Activated naive CD8-positive, alpha-beta T cell treated with anti-CD3 and anti-CD28 coated beads, Interleukin-2, amount 10 ng/mL, durations not matched to agents 7 days and 5 days (primary cell): ENCODE results near the gene PWWP2A. TPM values are rescaled to one million over a fixed set of nuclear protein-coding genes. Genes with fewer than 3 reads are reported as not detected.

Source experiments
- ATAC-seq: fragments of 150-1000 bp; cut with Tn5 transposase; one replicate; pipeline ENCODE4 v1.10.0; 2021; ENCODE audit warnings: low read depth, moderate library complexity
- POLR2A ChIA-PET: fragments of 350-600 bp; sonication (Branson Sonifier 250); formaldehyde crosslinking; loops from one replicate; lab custom pipeline; 2021; ENCODE audit warnings: antibody characterized with exemption; lab: Charles Lee
- DNase-seq: peaks from one replicate; pipeline ENCODE4 v3.0.0; 2021
- H3K27ac Mint-ChIP-seq: one replicate; pipeline ENCODE4 v1.8.0; 2022; ENCODE audit warnings: mild to moderate bottlenecking, mixed read lengths
- H3K27me3 Mint-ChIP-seq: one replicate; pipeline ENCODE4 v1.8.0; 2022; ENCODE audit warnings: mild to moderate bottlenecking, moderate library complexity, mixed read lengths
- H3K36me3 Mint-ChIP-seq: one replicate; pipeline ENCODE4 v1.8.0; 2021; ENCODE audit warnings: mild to moderate bottlenecking, mixed read lengths
- H3K4me1 Mint-ChIP-seq: one replicate; pipeline ENCODE4 v1.8.0; 2021; ENCODE audit warnings: mixed read lengths
- H3K4me3 Mint-ChIP-seq: one replicate; pipeline ENCODE4 v1.8.0; 2022; ENCODE audit warnings: mild to moderate bottlenecking, moderate library complexity, mixed read lengths
- H3K9me3 Mint-ChIP-seq: one replicate; pipeline ENCODE4 v1.8.0; 2021; ENCODE audit warnings: mixed read lengths
- total RNA-seq, 2 experiments: library from RNA; stranded (reverse); gene quantifications; one replicate each; pipeline ENCODE4 v1.2.3, GENCODE V29; 2021

PWWP2A gene
- total RNA-seq, 2 experiments from 2014 or later: 26.2 to 27.8 TPM

GRCh38 chr5:160054047-160054446 lies 65.2 kb downstream of the PWWP2A start:
- DNase-seq: no peak
- Mint-ChIP-seq H3K4me1 (no peaks in the 10 kb centered on the region), H3K27ac (no peak overlapping the region), H3K9me3 (no peaks in the 10 kb centered on the region), H3K27me3 (no peaks in the 10 kb centered on the region), H3K36me3 (peaks cover 52% of the 10 kb centered on the region), H3K4me3 (no peak overlapping the region)
- ATAC-seq: no peak
- POLR2A ChIA-PET: no interaction called here

- H3K4me1 Mint-ChIP-seq: no peaks in the 10 kb centered on the region
- no peak overlapping the region for H3K27ac Mint-ChIP-seq
- no peak overlapping the region for H3K4me3 Mint-ChIP-seq
- POLR2A ChIA-PET: no interaction called here
- H3K27me3 Mint-ChIP-seq: no peaks in the 10 kb centered on the region
- DNase-seq: no peak
- H3K36me3 Mint-ChIP-seq: peaks cover 28% of the 10 kb centered on the region
- H3K9me3 Mint-ChIP-seq: no peaks in the 10 kb centered on the region
- no peak for ATAC-seq
These were observed 70.2 kb downstream of the PWWP2A start for GRCh38 chr5:160049099-160049498.

GRCh38 chr5:160048131-160048530 lies 71.1 kb downstream of the PWWP2A start:
- Mint-ChIP-seq H3K27ac (no peak overlapping the region), H3K36me3 (peaks cover 22% of the 10 kb centered on the region), H3K27me3 (no peaks in the 10 kb centered on the region), H3K4me1 (no peaks in the 10 kb centered on the region), H3K4me3 (no peak overlapping the region), H3K9me3 (no peaks in the 10 kb centered on the region)
- ATAC-seq: no peak
- POLR2A ChIA-PET: no interaction called here
- no peak for DNase-seq

- ATAC-seq (no peak), DNase-seq (no peak)
- no peaks in the 10 kb centered on the region for H3K9me3 Mint-ChIP-seq
- H3K36me3 Mint-ChIP-seq: peaks cover 20% of the 10 kb centered on the region
- H3K4me3 Mint-ChIP-seq: no peak overlapping the region
- no peaks in the 10 kb centered on the region for H3K27me3 Mint-ChIP-seq
- no peaks in the 10 kb centered on the region for H3K4me1 Mint-ChIP-seq
- no peak overlapping the region for H3K27ac Mint-ChIP-seq
- POLR2A ChIA-PET: no interaction called here
These were observed 71.8 kb downstream of the PWWP2A start for GRCh38 chr5:160047423-160047822.

- Mint-ChIP-seq H3K4me3 (no peak overlapping the region), H3K36me3 (peaks cover 16% of the 10 kb centered on the region), H3K4me1 (no peaks in the 10 kb centered on the region), H3K27ac (no peak overlapping the region), H3K9me3 (no peaks in the 10 kb centered on the region), H3K27me3 (no peaks in the 10 kb centered on the region)
- DNase-seq (no peak), ATAC-seq (no peak)
- POLR2A ChIA-PET: no interaction called here
These were observed 74.3 kb downstream of the PWWP2A start for GRCh38 chr5:160044967-160045366.

GRCh38 chr5:160044391-160044804 lies 74.9 kb downstream of the PWWP2A start:
- no peaks in the 10 kb centered on the region for H3K4me1 Mint-ChIP-seq
- no peaks in the 10 kb centered on the region for H3K9me3 Mint-ChIP-seq
- ATAC-seq (no peak), DNase-seq (no peak)
- H3K27ac Mint-ChIP-seq: no peak overlapping the region
- no peak overlapping the region for H3K4me3 Mint-ChIP-seq
- POLR2A ChIA-PET: no interaction called here
- H3K27me3 Mint-ChIP-seq: no peaks in the 10 kb centered on the region
- H3K36me3 Mint-ChIP-seq: peaks cover 16% of the 10 kb centered on the region

- no peak for ATAC-seq
These were observed 76.6 kb downstream of the PWWP2A start for GRCh38 chr5:160042671-160043070.

More at GRCh38 chr5:160042671-160043070, 76.6 kb downstream of the PWWP2A start:
- Mint-ChIP-seq H3K27me3 (no peaks in the 10 kb centered on the region), H3K27ac (no peak overlapping the region), H3K9me3 (no peaks in the 10 kb centered on the region), H3K4me3 (no peak overlapping the region), H3K36me3 (peaks cover 21% of the 10 kb centered on the region), H3K4me1 (no peaks in the 10 kb centered on the region)
- POLR2A ChIA-PET: no interaction called here
- no peak for DNase-seq

Other genes with a start within 250 kb of the PWWP2A start
- not detected for gene ADRA1B, start 203.0 kb downstream of the PWWP2A start, total RNA-seq
- 10 to 100 TPM; 42.0 to 44.0 TPM for gene TTC1, start 110.3 kb downstream of the PWWP2A start, total RNA-seq
- not detected for gene FABP6, start 110.1 kb upstream of the PWWP2A start, total RNA-seq
- gene CCNJL, start 193.1 kb upstream of the PWWP2A start, total RNA-seq: under 1 TPM in 1 of 2 experiments, not detected in 1; 0.17 TPM